ENCODE results near the gene FAM149A.

Gene FAM149A

GRCh38 chr4:186104114-186104889 lies at the start of gene FAM149A:
FAM149A (plus strand) TSS chr4:186104704.
- DNase-seq: peak; percentile 30

- DNase-seq: peak; percentile 20
Observed at GRCh38 chr4:186058253-186058979, 46.1 kb upstream of the FAM149A start.

GRCh38 chr4:186058980-186059316 lies 45.6 kb upstream of the FAM149A start:
- no peak for DNase-seq

- DNase-seq: no peak
Observed at GRCh38 chr4:186061921-186062320, 42.6 kb upstream of the FAM149A start.

DNA sequence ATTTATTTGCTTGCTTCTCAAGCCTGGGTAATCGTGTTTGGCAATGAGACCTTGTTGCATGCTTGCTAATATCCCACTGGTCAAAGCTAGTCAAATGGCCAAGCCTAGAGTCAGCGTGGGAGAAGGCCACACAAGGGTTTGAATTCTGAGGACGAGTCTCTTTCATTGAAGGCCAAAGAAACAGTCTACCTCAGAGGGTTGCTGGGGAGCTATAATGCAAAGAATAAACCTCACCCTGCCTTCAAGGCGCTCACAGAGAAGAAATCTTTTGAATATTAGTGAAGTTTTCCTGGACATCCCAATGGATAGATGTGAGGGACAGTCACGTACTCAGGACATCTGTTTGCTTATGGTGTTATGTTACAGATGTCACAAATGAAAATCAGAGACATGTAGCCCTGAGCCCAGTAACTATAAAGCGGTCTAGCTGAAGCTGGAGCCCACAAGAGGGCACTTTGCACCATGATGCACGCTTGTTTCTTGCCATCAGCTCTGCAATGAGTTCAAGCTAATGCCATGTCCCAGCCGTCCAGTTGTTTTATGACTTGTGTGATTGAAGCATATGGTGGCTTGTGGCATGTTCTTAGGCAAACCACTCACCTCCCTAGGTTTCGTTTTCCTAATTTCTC lies 36.6 kb upstream of the FAM149A start:
- peak; percentile 49 for DNase-seq

DNA sequence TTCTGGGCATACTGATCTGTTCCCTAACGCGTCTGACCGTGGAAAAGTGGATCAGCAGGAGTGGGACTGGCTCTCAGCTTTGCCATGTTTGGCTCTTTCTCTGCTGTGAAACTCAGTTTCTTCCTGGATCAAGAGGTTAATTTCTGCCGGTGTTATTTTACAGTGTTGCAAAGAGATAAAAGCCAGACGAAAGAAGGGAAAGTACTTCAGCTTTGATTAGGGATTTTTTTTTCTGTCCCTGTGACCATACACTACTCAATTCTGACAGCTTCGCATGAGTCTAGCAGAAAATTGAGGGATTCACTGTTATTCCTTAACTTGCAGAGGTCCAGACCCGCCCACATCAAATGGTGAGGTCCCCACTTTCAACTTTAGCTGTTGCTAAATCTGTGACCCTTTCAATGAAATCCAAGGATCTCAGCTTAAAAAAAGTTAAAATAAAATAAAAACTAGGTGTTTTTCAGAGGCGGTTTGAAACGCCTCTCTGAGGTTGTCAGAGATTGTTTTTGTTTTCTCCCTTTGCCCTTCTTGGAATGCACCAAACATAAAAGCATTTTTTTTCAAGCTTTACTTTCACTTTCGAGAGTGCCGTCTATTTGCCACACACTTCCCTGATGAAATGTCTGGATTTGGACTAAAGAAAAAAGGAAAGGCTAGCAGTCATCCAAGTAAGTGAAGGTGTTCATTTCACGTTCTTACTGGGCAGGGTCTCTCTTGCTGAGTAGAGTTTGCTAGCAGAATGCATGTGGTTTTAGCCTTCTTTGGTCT lies 35.7 kb upstream of the FAM149A start, which contains the start of gene TLR3:
TSS of gene TLR3 (plus strand) at position 576 of the 768 bp plus-strand sequence. CDS start 7,464 bp downstream, outside the sequence.
- peak; percentile 13 for DNase-seq

GRCh38 chr4:186069729-186070128 lies 34.8 kb upstream of the FAM149A start:
- DNase-seq: no peak

GRCh38 chr4:186072516-186072915 lies 32.0 kb upstream of the FAM149A start:
- no peak for DNase-seq

GRCh38 chr4:186074189-186074588 lies 30.3 kb upstream of the FAM149A start:
- no peak for DNase-seq

- DNase-seq: no peak
Observed at GRCh38 chr4:186078981-186079638, 25.4 kb upstream of the FAM149A start.

DNA sequence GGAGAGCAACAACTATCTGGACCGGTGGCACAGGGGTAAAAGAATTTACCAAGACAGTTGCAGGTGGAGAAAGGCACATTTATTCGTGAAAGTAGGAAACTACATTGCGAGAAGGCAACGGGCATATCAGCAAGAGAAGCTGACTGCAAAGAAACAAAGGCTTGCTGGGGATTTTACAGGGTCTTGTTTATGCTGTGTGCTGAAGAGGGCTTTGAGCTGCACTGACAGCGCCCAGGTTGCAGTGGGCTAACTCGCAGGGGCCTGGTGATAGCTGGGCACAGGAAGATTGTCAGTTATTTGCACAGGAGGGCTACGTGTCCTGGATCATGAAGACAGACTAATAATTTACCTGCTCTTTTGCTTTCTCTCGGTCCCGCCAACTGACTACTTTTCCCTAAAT lies 24.8 kb upstream of the FAM149A start:
- DNase-seq: no peak

DNA sequence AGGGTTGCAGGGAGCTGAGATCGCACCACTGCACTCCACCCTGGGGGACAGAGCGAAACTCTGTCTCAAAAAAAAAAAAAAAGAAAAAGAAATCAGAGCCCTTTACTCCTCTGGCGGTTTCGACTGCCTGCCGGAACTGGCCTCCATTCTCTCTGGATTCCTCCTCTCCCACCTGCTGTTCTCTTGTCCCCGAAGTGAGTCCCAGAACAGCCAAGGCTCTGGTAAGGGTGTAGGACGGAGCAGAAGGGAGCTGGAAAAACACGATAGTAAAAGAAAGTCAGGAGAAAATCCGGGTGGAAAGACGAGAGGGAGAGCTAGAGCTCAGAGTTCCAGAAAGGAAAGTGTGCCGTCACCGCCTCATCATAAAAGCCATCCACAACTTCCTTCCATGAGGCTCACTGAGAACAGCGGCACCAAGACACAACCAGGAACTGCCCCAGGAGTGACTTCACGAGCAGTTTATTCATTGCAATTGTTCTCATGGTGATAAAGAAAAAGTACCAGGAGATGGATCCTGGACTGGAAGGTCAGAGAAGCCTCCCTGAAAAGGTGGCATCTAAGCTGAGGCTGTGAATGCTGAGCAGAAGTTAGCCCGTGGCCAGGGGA lies 23.2 kb upstream of the FAM149A start:
- DNase-seq: no peak

DNA sequence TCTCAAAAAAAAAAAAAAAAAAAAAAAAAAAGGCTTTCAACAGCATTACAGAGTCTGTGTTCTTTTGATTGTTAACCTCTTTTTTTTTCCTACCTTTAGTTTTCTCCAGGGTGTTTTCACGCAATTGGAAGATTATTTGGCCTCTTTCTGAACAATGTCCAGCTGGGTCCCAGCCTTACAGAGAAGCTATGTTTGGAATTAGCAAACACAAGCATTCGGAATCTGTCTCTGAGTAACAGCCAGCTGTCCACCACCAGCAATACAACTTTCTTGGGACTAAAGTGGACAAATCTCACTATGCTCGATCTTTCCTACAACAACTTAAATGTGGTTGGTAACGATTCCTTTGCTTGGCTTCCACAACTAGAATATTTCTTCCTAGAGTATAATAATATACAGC lies 22.3 kb upstream of the FAM149A start:
- DNase-seq: no peak

DNA sequence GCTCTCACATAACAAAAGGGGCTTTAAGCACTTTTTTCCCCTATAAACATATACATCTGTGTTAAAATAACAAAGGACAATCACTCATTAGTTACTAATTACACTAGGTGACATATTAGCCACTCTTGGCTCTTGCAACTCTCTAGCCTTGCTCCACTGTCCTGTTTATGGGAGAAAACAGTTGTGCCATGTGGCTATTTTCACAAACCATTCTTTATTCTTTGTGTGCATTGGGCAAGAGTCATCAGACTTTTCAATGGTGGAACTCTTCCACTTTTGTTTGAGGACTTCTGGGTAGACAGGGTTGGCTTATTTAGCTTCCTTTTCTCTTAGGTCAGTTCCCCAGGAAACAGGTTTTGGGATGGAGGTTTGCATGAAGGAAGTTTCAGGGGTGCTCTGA lies 16.0 kb upstream of the FAM149A start:
- DNase-seq: no peak

GRCh38 chr4:186092296-186092695 lies 12.2 kb upstream of the FAM149A start:
- no peak for DNase-seq

- DNase-seq: no peak
Observed at GRCh38 chr4:186095406-186095805, 9.1 kb upstream of the FAM149A start.

- no peak for DNase-seq
Observed at GRCh38 chr4:186096681-186097165, 7.8 kb upstream of the FAM149A start.

DNA sequence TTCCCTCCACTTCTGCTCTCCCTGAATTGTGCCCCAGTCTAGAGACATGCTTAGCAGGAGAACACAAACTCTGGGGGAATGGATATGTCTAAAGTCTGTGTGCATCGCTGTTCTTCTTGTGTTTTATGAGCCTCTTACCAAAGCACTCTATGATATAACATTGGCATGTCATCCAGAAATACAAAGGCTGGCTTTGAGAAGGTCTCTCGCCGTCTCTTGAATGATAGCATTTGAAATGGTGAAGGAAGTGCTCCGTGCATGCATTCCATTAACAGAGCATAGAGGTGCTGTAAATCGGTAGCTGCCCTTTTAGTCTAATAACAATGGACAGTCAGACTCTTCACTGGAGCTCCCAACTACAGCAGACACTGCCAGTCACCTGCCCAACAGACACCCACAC lies 7.1 kb upstream of the FAM149A start:
- no peak for DNase-seq

DNA sequence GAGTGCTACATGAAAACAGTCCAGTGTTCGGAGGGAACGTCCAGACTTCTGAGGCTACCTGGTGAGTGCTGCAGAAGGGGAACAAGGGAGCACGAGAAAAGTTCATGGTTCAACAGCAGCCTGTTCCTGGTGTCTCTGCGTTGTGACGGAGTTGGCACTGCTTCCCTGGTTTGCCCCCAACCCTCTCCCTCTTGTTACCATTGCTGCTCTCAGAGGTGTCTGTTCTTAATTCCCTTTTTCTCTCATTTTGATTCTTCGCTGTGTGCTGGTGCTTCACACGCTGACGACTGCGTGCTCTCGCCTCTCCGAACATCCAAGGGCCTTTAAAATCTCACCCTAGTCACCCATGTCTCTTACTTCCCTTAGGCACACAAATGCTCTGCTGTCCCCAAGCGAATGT lies 1.6 kb upstream of the FAM149A start:
- DNase-seq: no peak

DNA sequence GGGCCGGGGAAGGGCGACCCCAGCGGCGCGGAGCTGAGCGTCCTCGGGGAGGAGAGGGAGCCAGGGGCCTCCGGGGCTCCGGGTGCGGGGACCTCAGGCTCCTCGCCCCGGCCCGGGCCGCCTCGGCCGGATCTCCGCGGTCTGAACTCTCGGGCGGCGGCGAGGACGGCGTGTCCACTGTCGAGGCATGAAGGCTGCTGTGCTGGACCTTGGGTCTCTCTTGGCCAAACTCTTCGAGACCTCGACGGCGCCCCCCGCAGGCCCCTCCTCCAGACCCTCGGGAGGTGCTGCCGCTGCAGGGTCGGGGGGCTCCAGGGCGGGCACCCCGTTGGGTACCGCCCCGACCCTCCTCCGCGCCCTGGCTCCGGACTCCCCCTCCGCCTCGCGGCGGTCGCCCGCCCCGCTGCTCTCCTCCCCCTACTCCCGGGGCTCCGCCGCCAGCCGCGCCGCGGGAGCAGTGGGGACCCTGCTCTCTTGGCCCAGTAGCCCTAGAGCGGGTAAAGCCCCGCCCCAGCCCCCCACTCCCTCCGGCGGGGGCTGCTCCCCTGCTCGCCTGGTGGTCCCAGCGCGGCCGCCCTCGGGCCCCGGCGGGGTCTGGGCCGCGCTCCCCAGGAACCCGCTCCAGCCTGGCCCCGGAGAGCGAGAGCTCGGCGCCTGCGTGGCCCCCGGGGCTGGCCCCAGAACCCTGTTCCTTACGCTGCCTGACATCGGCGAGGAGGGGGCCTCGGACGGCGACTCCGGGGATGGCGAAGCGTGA lies 564 bp downstream of the FAM149A start:
- DNase-seq: no peak

- no peak for DNase-seq
Observed at GRCh38 chr4:186105647-186106321, 1.3 kb downstream of the FAM149A start.
